ENCODE data around the gene NAA16. TPM values are rescaled to one million over a fixed set of nuclear protein-coding genes. Genes with fewer than 3 reads are reported as not detected.
"Not testable (repeated sequence)": the region's sequence is repeated elsewhere in the genome, so short reads cannot be mapped to it uniquely, and the experiment has no call there.

NAA16 gene
- polyA plus RNA-seq (ENCODE audit: insufficient read length in 12 of 12), result 10 to 100 TPM in 11 of 12 donors, not detected in 1; 14.8 to 39.6 (median 24.6) TPM
- long read RNA-seq, donor 1, partial matches to known transcripts, result 6 of 7 reads
- long read RNA-seq, donor 1, other reads (novel, unspliced or antisense), result 0 of 7 reads
- long read RNA-seq, donor 2, result 0 reads
- long read RNA-seq, donor 3, partial matches to known transcripts, result 0 of 1 reads
- long read RNA-seq, donor 3, other reads (novel, unspliced or antisense), result 0 of 1 reads
- long read RNA-seq, donor 4, partial matches to known transcripts, result 0 of 2 reads
- long read RNA-seq, donor 4, other reads (novel, unspliced or antisense), result 0 of 2 reads
- long read RNA-seq, donor 5, partial matches to known transcripts, result 0 of 5 reads
- long read RNA-seq, donor 5, other reads (novel, unspliced or antisense), result 0 of 5 reads
- long read RNA-seq, donor 6, partial matches to known transcripts, result 0 of 3 reads
- long read RNA-seq, donor 6, other reads (novel, unspliced or antisense), result 0 of 3 reads
- long read RNA-seq, donor 7, partial matches to known transcripts, result 0 of 2 reads
- long read RNA-seq, donor 7, other reads (novel, unspliced or antisense), result 0 of 2 reads
- long read RNA-seq, donor 8, full-length matches to known transcripts, result 3 of 3 reads
- long read RNA-seq, donor 8, partial matches to known transcripts, result 0 of 3 reads
- long read RNA-seq, donor 8, other reads (novel, unspliced or antisense), result 0 of 3 reads
- long read RNA-seq, donor 9, result 0 reads
- long read RNA-seq, donor 10, partial matches to known transcripts, result 0 of 1 reads
- long read RNA-seq, donor 10, other reads (novel, unspliced or antisense), result 0 of 1 reads
- long read RNA-seq, donor 11, result 0 reads

GRCh38 chr13:41310963-41311405 is at the start of gene NAA16:
Gene NAA16 (plus strand): TSS chr13:41311267. CDS start chr13:41311529, 262 bp downstream.
- peak; percentile 95 for DNase-seq

- peak; percentile 87 for DNase-seq
Observed at GRCh38 chr13:41263261-41263971, 47.7 kb upstream of the NAA16 start, which contains the start of gene MTRF1. Gene MTRF1 (minus strand): TSS chr13:41263576. CDS start chr13:41260907, 2,669 bp downstream.

GRCh38 chr13:41267106-41267505 is 44.0 kb upstream of the NAA16 start:
- DNase-seq, result no peak

GRCh38 chr13:41268764-41269163 is 42.3 kb upstream of the NAA16 start:
- DNase-seq, result no peak

- DNase-seq, result no peak
Observed at GRCh38 chr13:41271456-41272285, 39.4 kb upstream of the NAA16 start.

GRCh38 chr13:41273831-41274441 is 37.1 kb upstream of the NAA16 start:
- no peak for DNase-seq

GRCh38 chr13:41274881-41275280 is 36.2 kb upstream of the NAA16 start:
- no peak for DNase-seq

- DNase-seq, result no peak
Observed at GRCh38 chr13:41276824-41277223, 34.2 kb upstream of the NAA16 start.

- DNase-seq, result not testable (repeated sequence)
Observed at GRCh38 chr13:41279156-41279555, 31.9 kb upstream of the NAA16 start.

- DNase-seq, result no peak
Observed at GRCh38 chr13:41282129-41282571, 28.9 kb upstream of the NAA16 start.

GRCh38 chr13:41284512-41285288 is 26.4 kb upstream of the NAA16 start:
- no peak for DNase-seq

GRCh38 chr13:41286370-41286769 is 24.7 kb upstream of the NAA16 start:
- DNase-seq, result no peak

- DNase-seq, result no peak
Observed at GRCh38 chr13:41289463-41289881, 21.6 kb upstream of the NAA16 start.

GRCh38 chr13:41291246-41291645 is 19.8 kb upstream of the NAA16 start:
- no peak for DNase-seq

- no peak for DNase-seq
Observed at GRCh38 chr13:41293272-41293671, 17.8 kb upstream of the NAA16 start.

GRCh38 chr13:41294914-41295313 is 16.2 kb upstream of the NAA16 start:
- no peak for DNase-seq

GRCh38 chr13:41295973-41296372 is 15.1 kb upstream of the NAA16 start:
- no peak for DNase-seq

GRCh38 chr13:41296879-41297646 is 14.0 kb upstream of the NAA16 start:
- no peak for DNase-seq
